ENCODE results near the gene FDX2. TPM values are rescaled to one million over a fixed set of nuclear protein-coding genes. Genes with fewer than 3 reads are reported as not detected.

The FDX2 gene
- polyA plus RNA-seq, 1 donor from 2014 or later: 82.7 TPM

- H3K27ac ChIP-seq (ENCODE audit: low read length): no peak overlapping the region
- no peaks in the 10 kb centered on the region for H3K27me3 ChIP-seq (ENCODE audit: insufficient read depth, low read depth, low read length)
- no peak overlapping the region for H2AFZ ChIP-seq (ENCODE audit: low read depth, low read length)
- H4K20me1 ChIP-seq (ENCODE audit: insufficient read depth): no peaks in the 10 kb centered on the region
- no peaks in the 10 kb centered on the region for H3F3A ChIP-seq (ENCODE audit: insufficient read depth, low read length, poor library complexity, severe bottlenecking)
- H3K4me3 ChIP-seq (ENCODE audit: low read length): no peak overlapping the region
- no peak overlapping the region for H3K4me2 ChIP-seq (ENCODE audit: low read length)
- H3K9me3 ChIP-seq (ENCODE audit: low read length): no peaks in the 10 kb centered on the region
- H3K79me2 ChIP-seq (replicated peaks; ENCODE audit: insufficient read depth, low read length): no peaks in the 10 kb centered on the region
- H3K9me2 ChIP-seq (ENCODE audit: insufficient read depth, low read length): no peaks in the 10 kb centered on the region
- no peak for TF ChIP-seq REST (IDR thresholded peaks at IDR 0.05; ENCODE audit: borderline replicate concordance)
- no peak for TF ChIP-seq EZH2 (IDR thresholded peaks at IDR 0.05; ENCODE audit: borderline replicate concordance, insufficient read depth, low read length, poor library complexity, severe bottlenecking)
- TF ChIP-seq EP300 (conservative IDR thresholded peaks at IDR 0.05; ENCODE audit: poor library complexity, severe bottlenecking): no peak
- TF ChIP-seq RAD21 (conservative IDR thresholded peaks at IDR 0.05): no peak
- no peak for TF ChIP-seq TAF1 (IDR thresholded peaks at IDR 0.05; ENCODE audit: low read depth)
- no peak for TF ChIP-seq POLR2AphosphoS5 (IDR thresholded peaks at IDR 0.05)
- no peak for TF ChIP-seq SMC3 (conservative IDR thresholded peaks at IDR 0.05; ENCODE audit: poor library complexity)
- TF ChIP-seq CTCF (IDR thresholded peaks at IDR 0.05; ENCODE audit: poor library complexity, severe bottlenecking): no peak
- TF ChIP-seq MXI1 (conservative IDR thresholded peaks at IDR 0.05; ENCODE audit: poor library complexity, severe bottlenecking): no peak
- H3K36me3 ChIP-seq (ENCODE audit: insufficient read depth, low read length): no peaks in the 10 kb centered on the region
- H3K9ac ChIP-seq (ENCODE audit: low read length): no peak overlapping the region
Observed at GRCh38 chr19:10344780-10345179, 29.0 kb upstream of the FDX2 start.

GRCh38 chr19:10343495-10343894 lies 27.7 kb upstream of the FDX2 start:
- Histone ChIP-seq H3K4me2 (ENCODE audit: low read length) (no peak overlapping the region), H3K36me3 (ENCODE audit: insufficient read depth, low read length) (no peaks in the 10 kb centered on the region), H3F3A (ENCODE audit: insufficient read depth, low read length, poor library complexity, severe bottlenecking) (no peaks in the 10 kb centered on the region), H4K20me1 (ENCODE audit: insufficient read depth) (no peaks in the 10 kb centered on the region), H3K4me3 (ENCODE audit: low read length) (no peak overlapping the region), H3K27me3 (ENCODE audit: insufficient read depth, low read depth, low read length) (no peaks in the 10 kb centered on the region), H3K27ac (ENCODE audit: low read length) (no peak overlapping the region), H3K9me3 (ENCODE audit: low read length) (no peaks in the 10 kb centered on the region), H3K9me2 (ENCODE audit: insufficient read depth, low read length) (no peaks in the 10 kb centered on the region), H3K79me2 (replicated peaks; ENCODE audit: insufficient read depth, low read length) (no peaks in the 10 kb centered on the region), H3K9ac (ENCODE audit: low read length) (no peak overlapping the region), H2AFZ (ENCODE audit: low read depth, low read length) (no peak overlapping the region)
- TF ChIP-seq EZH2 (IDR thresholded peaks at IDR 0.05; ENCODE audit: borderline replicate concordance, insufficient read depth, low read length, poor library complexity, severe bottlenecking): no peak
- no peak for TF ChIP-seq TAF1 (IDR thresholded peaks at IDR 0.05; ENCODE audit: low read depth)
- TF ChIP-seq REST (IDR thresholded peaks at IDR 0.05; ENCODE audit: borderline replicate concordance): no peak
- TF ChIP-seq EP300 (conservative IDR thresholded peaks at IDR 0.05; ENCODE audit: poor library complexity, severe bottlenecking): no peak
- TF ChIP-seq POLR2AphosphoS5 (IDR thresholded peaks at IDR 0.05): no peak
- TF ChIP-seq CTCF (IDR thresholded peaks at IDR 0.05; ENCODE audit: poor library complexity, severe bottlenecking): no peak
- no peak for TF ChIP-seq RAD21 (conservative IDR thresholded peaks at IDR 0.05)
- TF ChIP-seq SMC3 (conservative IDR thresholded peaks at IDR 0.05; ENCODE audit: poor library complexity): no peak
- no peak for TF ChIP-seq MXI1 (conservative IDR thresholded peaks at IDR 0.05; ENCODE audit: poor library complexity, severe bottlenecking)

Data from neural cell (in vitro differentiated cells).